Breast epithelium (tissue), 4 donors: ENCODE data around the gene MAPK8IP2. TPM values are rescaled to one million over a fixed set of nuclear protein-coding genes. Genes with fewer than 3 reads are reported as not detected.

ENCODE experiments used
- DNase-seq, 2 donors: peaks; one replicate each; pipeline ENCODE4 v3.0.0-alpha.2; 2019; ENCODE audit warnings: low spot score in 2 of 2
- H3K27ac ChIP-seq, 2 donors: fragments of 200-600 bp; sonication (generic) in 1 of 2; one replicate each; pipeline ENCODE4 v1.5.1; 2016 to 2019; ENCODE audit warnings: mild to moderate bottlenecking in 1 of 2
- H3K27me3 ChIP-seq, 2 donors: fragments of 200-600 bp; sonication (generic) in 1 of 2; one replicate each; pipeline versions ENCODE4 v1.5.1 to v1.6.0; 2017 to 2019; ENCODE audit warnings: control low read depth in 1 of 2, mild to moderate bottlenecking in 1 of 2
- H3K36me3 ChIP-seq: fragments of 200-600 bp; one replicate; pipeline ENCODE4 v1.5.1; 2019
- H3K4me1 ChIP-seq, 2 donors: fragments of 200-600 bp; sonication (generic); one replicate each; pipeline ENCODE4 v1.5.1; 2016 to 2019; ENCODE audit warnings: control low read depth in 1 of 2
- H3K4me3 ChIP-seq, 3 donors: fragments of 200-600 bp; sonication (generic); 1 replicate in 2 of 3; 2 replicates in 1 of 3; pipeline ENCODE4 v1.5.1; 2016 to 2019; ENCODE audit warnings: mild to moderate bottlenecking in 3 of 3, moderate library complexity in 2 of 3
- H3K9me3 ChIP-seq, 2 donors: fragments of 200-600 bp; sonication (generic) in 1 of 2; one replicate each; pipeline ENCODE4 v1.5.1; 2016 to 2019; ENCODE audit warnings: control low read depth in 1 of 2
- POLR2A ChIP-seq: fragments of 450-650 bp; IDR thresholded peaks from one replicate; pipeline ENCODE4 v1.6.1; 2016; ENCODE audit warnings: antibody characterized with exemption, mild to moderate bottlenecking, moderate library complexity
- POLR2AphosphoS5 ChIP-seq, 3 donors: sonication (generic); formaldehyde crosslinking; IDR thresholded peaks; one replicate each; pipeline ENCODE4 v1.6.1; 2017; ENCODE audit warnings: antibody characterized with exemption in 3 of 3
- intact Hi-C: fragments of 100-400 bp; cut with DNase I; formaldehyde crosslinking; loops from one replicate; pipeline ENCODE4 v1.15.1; 2023; ENCODE audit warnings: low total_unique reads
- total RNA-seq, 3 donors: library from RNA; depleted of rRNA; stranded (reverse); fragments of >200 nt; gene quantifications; one replicate each; pipeline ENCODE4 v1.1.0, GENCODE V29; 2016
- TF ChIP-seq, protein P1 (sequence below), 3 donors: fragments of 450-650 bp; IDR thresholded peaks; one replicate each; pipeline ENCODE4 v1.5.1; 2016 to 2017; ENCODE audit warnings: antibody characterized with exemption in 3 of 3, mild to moderate bottlenecking in 3 of 3, moderate library complexity in 3 of 3

MAPK8IP2 gene
- total RNA-seq, 3 donors from 2014 or later: 1.9 to 2.2 (median 2.0) TPM

DNA sequence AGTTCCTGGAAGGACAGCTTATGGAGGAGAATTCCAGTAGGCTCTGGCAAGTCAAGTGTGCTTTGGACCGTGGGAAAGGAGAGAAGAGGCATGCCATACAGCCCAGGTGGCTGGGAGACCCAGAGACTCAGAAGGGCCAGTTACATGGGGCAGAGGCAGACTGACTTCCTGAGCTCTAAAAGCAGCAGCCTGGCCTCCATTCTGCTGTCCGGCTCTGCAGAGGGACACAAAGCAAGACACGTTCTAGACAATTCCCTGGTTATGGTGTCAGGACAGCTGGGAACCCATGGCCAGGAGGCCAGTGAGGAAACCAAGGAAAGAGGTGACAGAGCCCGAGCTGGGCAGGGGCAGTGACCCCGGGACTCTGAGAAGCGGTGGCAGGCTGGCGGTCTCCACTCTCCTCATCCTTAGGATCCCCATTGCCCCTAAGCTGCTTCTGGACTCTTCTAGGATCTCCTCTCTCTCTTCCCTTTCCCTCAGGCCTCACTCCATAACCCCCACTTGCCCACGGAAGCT lies 25.1 kb upstream of the MAPK8IP2 start:
- H3K9me3 ChIP-seq: no peaks in the 10 kb centered on the region
- DNase-seq: no peak
- no peak overlapping the region for H3K4me3 ChIP-seq
- H3K4me1 ChIP-seq: no peaks in the 10 kb centered on the region
- intact Hi-C loops: no loop called here
- H3K27ac ChIP-seq: no peak overlapping the region
- H3K27me3 ChIP-seq: no peaks in the 10 kb centered on the region
- TF ChIP-seq POLR2AphosphoS5 (IDR thresholded peaks at IDR 0.05): no peak
- TF ChIP-seq, protein P1, sequence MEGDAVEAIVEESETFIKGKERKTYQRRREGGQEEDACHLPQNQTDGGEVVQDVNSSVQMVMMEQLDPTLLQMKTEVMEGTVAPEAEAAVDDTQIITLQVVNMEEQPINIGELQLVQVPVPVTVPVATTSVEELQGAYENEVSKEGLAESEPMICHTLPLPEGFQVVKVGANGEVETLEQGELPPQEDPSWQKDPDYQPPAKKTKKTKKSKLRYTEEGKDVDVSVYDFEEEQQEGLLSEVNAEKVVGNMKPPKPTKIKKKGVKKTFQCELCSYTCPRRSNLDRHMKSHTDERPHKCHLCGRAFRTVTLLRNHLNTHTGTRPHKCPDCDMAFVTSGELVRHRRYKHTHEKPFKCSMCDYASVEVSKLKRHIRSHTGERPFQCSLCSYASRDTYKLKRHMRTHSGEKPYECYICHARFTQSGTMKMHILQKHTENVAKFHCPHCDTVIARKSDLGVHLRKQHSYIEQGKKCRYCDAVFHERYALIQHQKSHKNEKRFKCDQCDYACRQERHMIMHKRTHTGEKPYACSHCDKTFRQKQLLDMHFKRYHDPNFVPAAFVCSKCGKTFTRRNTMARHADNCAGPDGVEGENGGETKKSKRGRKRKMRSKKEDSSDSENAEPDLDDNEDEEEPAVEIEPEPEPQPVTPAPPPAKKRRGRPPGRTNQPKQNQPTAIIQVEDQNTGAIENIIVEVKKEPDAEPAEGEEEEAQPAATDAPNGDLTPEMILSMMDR (IDR thresholded peaks at IDR 0.05): no peak
- TF ChIP-seq POLR2A: no peak
- peaks cover 10% of the 10 kb centered on the region for H3K36me3 ChIP-seq

DNA sequence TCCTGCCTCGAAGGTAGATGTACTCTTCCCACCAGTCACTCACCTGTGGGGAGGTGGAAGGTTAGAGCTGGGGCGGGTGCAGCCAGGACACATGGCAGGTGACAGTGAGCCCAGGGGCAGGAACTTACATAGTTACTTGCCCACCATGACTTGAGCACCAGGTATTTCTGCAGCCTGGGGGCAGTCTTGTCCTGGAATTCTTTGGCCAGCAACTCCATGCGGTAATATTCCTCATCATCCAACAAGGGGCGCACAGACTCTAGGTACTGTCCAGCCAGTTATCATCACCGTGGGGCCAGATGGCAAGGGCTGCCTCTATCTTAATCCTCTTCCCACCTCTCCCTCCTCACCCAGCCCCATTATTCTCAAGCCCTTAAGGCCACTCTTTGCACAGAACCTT lies 24.5 kb upstream of the MAPK8IP2 start:
- Histone ChIP-seq H3K36me3 (peaks cover 5% of the 10 kb centered on the region), H3K9me3 (no peaks in the 10 kb centered on the region), H3K27me3 (no peaks in the 10 kb centered on the region), H3K27ac (no peak overlapping the region), H3K4me1 (no peaks in the 10 kb centered on the region), H3K4me3 (no peak overlapping the region)
- TF ChIP-seq POLR2A: no peak
- no peak for TF ChIP-seq POLR2AphosphoS5 (IDR thresholded peaks at IDR 0.05)
- TF ChIP-seq, protein P1 (IDR thresholded peaks at IDR 0.05): no peak
- intact Hi-C loops: no loop called here
- DNase-seq: no peak

DNA sequence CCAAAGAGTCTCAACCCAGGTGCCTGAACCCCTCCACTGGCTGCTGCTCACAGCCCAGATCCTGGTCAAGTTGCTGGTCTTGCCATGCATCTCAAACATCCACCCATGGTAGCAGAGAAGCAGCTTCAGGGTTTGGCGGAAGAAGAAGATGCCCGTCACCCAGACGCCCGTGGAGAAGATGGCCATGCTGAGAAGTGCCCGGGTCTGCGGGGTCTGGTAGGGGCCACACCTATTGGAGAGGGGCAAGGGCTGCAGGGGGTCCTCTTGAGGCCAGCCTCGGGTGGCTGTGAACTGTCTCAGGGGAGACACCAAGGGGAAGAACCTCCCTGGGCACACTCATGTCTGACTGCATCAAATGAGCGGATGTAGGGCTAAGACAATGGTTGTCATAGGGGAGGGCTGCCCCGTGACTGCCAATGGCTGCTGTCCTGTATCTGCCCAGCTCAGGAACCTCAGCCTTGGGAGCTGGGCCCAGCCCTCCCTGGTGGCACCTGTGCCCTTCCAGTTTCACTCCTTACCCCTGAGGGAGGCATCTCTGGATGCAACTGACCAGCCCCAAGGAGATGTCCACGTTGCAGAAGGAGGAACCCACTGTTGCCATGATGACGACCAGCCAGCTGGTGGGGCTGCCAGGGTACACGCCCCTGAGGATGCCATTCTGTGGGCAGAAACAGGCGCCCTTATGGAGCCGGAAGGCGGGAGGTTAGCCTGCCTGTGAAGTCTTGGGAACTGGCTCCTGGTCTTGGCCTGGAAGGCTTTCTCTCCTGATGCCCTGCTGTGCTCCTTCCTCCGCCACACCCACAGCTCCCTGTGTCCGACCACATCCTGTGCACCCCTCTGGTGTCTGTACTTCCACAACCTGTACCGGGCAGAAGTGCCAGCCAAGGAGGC lies 23.5 kb upstream of the MAPK8IP2 start:
- no peaks in the 10 kb centered on the region for H3K27me3 ChIP-seq
- no peak for DNase-seq
- H3K4me3 ChIP-seq: no peak overlapping the region
- intact Hi-C loops: no loop called here
- H3K9me3 ChIP-seq: no peaks in the 10 kb centered on the region
- no peak for TF ChIP-seq POLR2AphosphoS5 (IDR thresholded peaks at IDR 0.05)
- no peak for TF ChIP-seq POLR2A
- TF ChIP-seq, protein P1 (IDR thresholded peaks at IDR 0.05): no peak
- no peaks in the 10 kb centered on the region for H3K36me3 ChIP-seq
- H3K27ac ChIP-seq: no peak overlapping the region
- H3K4me1 ChIP-seq: peaks cover 0 to 8% of the 10 kb centered on the region in 2 donors

DNA sequence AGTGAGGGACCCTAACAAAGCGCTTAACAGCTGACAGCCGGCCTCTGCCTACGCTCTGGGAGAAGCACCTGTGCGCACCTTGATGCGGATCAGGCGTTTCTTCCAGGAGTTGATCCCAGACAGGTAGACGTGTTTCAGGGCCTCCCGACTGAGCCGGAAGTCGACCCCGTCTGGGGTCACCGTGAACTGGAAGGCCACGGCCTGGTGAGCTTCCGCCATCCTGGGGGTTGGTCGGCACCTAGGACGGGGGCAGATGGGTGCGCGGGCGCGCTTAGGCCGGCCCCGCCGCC lies 23.0 kb upstream of the MAPK8IP2 start:
- H3K27ac ChIP-seq: no peak overlapping the region
- no peak for DNase-seq
- H3K9me3 ChIP-seq: no peaks in the 10 kb centered on the region
- TF ChIP-seq POLR2AphosphoS5 (IDR thresholded peaks at IDR 0.05): no peak
- peaks cover 0 to 8% of the 10 kb centered on the region in 2 donors for H3K4me1 ChIP-seq
- intact Hi-C loops: no loop called here
- H3K36me3 ChIP-seq: no peaks in the 10 kb centered on the region
- H3K27me3 ChIP-seq: no peaks in the 10 kb centered on the region
- no peak overlapping the region for H3K4me3 ChIP-seq

DNA sequence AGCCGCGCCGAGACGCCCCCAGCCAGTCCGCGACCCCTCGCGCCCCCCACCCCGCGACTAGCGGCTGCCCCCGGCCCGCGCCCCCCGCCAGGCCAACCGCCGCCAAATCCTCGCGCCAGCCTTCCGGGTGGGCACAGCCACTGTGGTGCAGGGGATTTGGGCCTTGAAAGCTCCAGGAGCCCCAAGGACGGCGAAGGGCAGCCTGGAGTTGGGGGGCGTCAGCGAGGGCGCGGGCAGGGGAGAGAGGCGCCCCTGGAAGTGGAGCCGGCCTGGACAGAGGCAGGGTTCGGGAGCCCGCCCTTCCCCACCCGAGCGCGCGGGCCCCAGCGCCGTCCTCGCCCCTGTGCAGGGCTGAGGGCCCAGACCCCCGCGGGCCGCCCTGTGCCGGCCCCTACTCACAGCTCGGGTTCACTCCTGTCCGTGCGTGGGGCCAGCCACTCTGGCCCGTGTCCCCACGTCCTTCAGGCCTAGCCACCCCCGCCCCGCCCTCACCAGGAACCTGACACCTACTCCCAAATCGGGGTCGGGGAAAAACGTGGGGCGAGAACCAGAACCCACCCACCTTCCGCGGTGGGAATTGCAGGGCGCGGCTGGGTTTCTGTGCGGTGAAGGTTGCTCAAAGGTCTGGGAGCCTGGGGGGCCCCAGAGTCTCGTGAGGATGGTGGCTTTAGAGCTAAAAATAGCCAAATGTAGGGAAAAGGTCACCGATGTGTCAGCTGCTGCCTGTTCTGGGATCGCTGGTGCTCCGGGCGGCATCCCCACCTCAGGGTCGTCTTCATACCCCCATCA lies 22.4 kb upstream of the MAPK8IP2 start, which contains the start of gene CPT1B:
CPT1B (minus strand) TSS at position 441 of the 789 bp plus-strand sequence. CDS start 512 bp downstream, outside the sequence.
- Histone ChIP-seq H3K27me3 (no peaks in the 10 kb centered on the region), H3K4me3 (no peak within 1 kb of the TSS), H3K4me1 (peaks cover 0 to 8% of the 10 kb centered on the region in 2 donors), H3K9me3 (no peaks in the 10 kb centered on the region), H3K27ac (no peak within 1 kb of the TSS), H3K36me3 (no peaks in the 10 kb centered on the region)
- no peak for DNase-seq
- intact Hi-C loops: no loop called here
- TF ChIP-seq, protein P1 (IDR thresholded peaks at IDR 0.05): no peak
- no peak for TF ChIP-seq POLR2A
- TF ChIP-seq POLR2AphosphoS5 (IDR thresholded peaks at IDR 0.05): no peak
